Spleen (tissue), 11 donors: ENCODE measurements around the gene PPP1R12B. TPM values are rescaled to one million over a fixed set of nuclear protein-coding genes. Genes with fewer than 3 reads are reported as not detected.
"Not testable (repeated sequence)": the region's sequence is repeated elsewhere in the genome, so short reads cannot be mapped to it uniquely, and the experiment has no call there.

ENCODE experiments used
- DNase-seq: peaks from one replicate; pipeline ENCODE4 v3.0.0-alpha.2; 2020
- H3K27ac ChIP-seq, 8 donors: fragments of 200-600 bp; sonication (generic) in 7 of 8; 1 replicate in 4 of 8; 2 replicates in 4 of 8; pipeline versions ENCODE4 v1.5.0 to v1.8.0; 2016 to 2021; ENCODE audit warnings: inconsistent platforms in 4 of 8, mild to moderate bottlenecking in 4 of 8, moderate library complexity in 1 of 8
- H3K27me3 ChIP-seq, 7 donors: fragments of 200-600 bp; sonication (generic) in 6 of 7; replicated peaks in 1 of 7; 1 replicate in 4 of 7; 2 replicates in 3 of 7; pipeline versions ENCODE4 v1.5.0 to v1.8.0; 2016 to 2021; ENCODE audit warnings: inconsistent platforms in 3 of 7, mild to moderate bottlenecking in 1 of 7
- H3K36me3 ChIP-seq, 6 donors: fragments of 200-600 bp; sonication (generic) in 5 of 6; 1 replicate in 4 of 6; 2 replicates in 2 of 6; pipeline versions ENCODE4 v1.5.0 to v1.8.0; 2016 to 2021; ENCODE audit warnings: inconsistent platforms in 2 of 6
- H3K4me1 ChIP-seq, 6 donors: fragments of 200-600 bp; sonication (generic) in 5 of 6; 1 replicate in 3 of 6; 2 replicates in 3 of 6; pipeline versions ENCODE4 v1.5.0 to v1.8.0; 2016 to 2021; ENCODE audit warnings: inconsistent platforms in 3 of 6
- H3K4me3 ChIP-seq, 8 donors: fragments of 200-600 bp; sonication (generic) in 7 of 8; 1 replicate in 4 of 8; 2 replicates in 4 of 8; pipeline versions ENCODE4 v1.5.0 to v1.8.0; 2016 to 2021; ENCODE audit warnings: inconsistent platforms in 4 of 8, mild to moderate bottlenecking in 4 of 8, moderate library complexity in 2 of 8
- H3K9me3 ChIP-seq, 8 donors: fragments of 200-600 bp; sonication (generic) in 7 of 8; 1 replicate in 4 of 8; 2 replicates in 4 of 8; pipeline versions ENCODE4 v1.5.0 to v1.8.0; 2016 to 2021; ENCODE audit warnings: inconsistent platforms in 4 of 8
- CTCF ChIP-seq, 11 experiments: fragments of 200-600 bp in 7 of 11; fragments of 450-650 bp in 4 of 11; sonication (generic) in 4 of 11; IDR thresholded peaks in 8 of 11; conservative IDR thresholded peaks in 3 of 11; 1 replicate in 7 of 11; 2 replicates in 4 of 11; pipeline versions ENCODE4 v1.4.0 to v1.8.0; 2016 to 2021; ENCODE audit warnings: antibody characterized with exemption in 11 of 11, inconsistent platforms in 4 of 11, mild to moderate bottlenecking in 1 of 11
- POLR2A ChIP-seq, 3 donors: fragments of 450-650 bp; IDR thresholded peaks; one replicate each; pipeline ENCODE4 v1.5.1; 2017; ENCODE audit warnings: antibody characterized with exemption in 3 of 3, mild to moderate bottlenecking in 1 of 3
- POLR2AphosphoS5 ChIP-seq, 3 donors: sonication (generic); formaldehyde crosslinking; IDR thresholded peaks; one replicate each; pipeline ENCODE4 v1.5.1; 2017; ENCODE audit warnings: antibody characterized with exemption in 3 of 3
- WGBS, 5 donors: extraction: QIAGEN DNeasy Blood & Tissue Kit in 3 of 5; methylation state at CpG; one replicate each; pipeline versions ENCODE4 v1.1.5 to v1.1.7; 2013 to 2018; 5-methylcytosine and 5-hydroxymethylcytosine counted together
- intact Hi-C: fragments of 100-400 bp; cut with DNase I; formaldehyde crosslinking; loops from one replicate; pipeline ENCODE4 v1.15.0; 2023; ENCODE audit warnings: low total_unique reads
- polyA plus RNA-seq, 3 donors: library from polyadenylated mRNA; stranded (reverse); fragments of 200-250 nt; gene quantifications; one replicate each; pipeline ENCODE4 v1.2.1, GENCODE V29; 2013
- total RNA-seq, 7 donors: library from RNA; depleted of rRNA in 3 of 7; stranded (reverse); fragments of >200 nt in 3 of 7; fragmentation: NEBNext Ultra II Directional in 4 of 7; extraction: Animal tissue kit (Norgen Biotek cat#: 25700) in 4 of 7; gene quantifications; one replicate each; pipeline versions ENCODE4 v1.1.0 to v1.2.1, GENCODE V29; 2016 to 2021
- donor health status: healthy with polysubstance abuse.
- donor health status: DM: no; HTN: no; CAD: no; lungs with moderate emphysema.
- donor health status: DM: no; HTN: no; CAD: no.
- donor health status: Bipolar disorder and iron deficiency.
- donor health status: healthy.
- donor health status: DM: no; HTN: no; CAD: no.
- donor health status: DM: yes; HTN: yes; CAD: no.

Gene PPP1R12B
- total and polyA plus RNA-seq, 10 donors: 2.4 to 124 (median 73.7) TPM

- Histone ChIP-seq H3K9me3 (no peaks in the 10 kb centered on the region), H3K36me3 (no peaks in the 10 kb centered on the region), H3K4me1 (peaks cover 6 to 43% (median 17%) of the 10 kb centered on the region in 6 donors), H3K4me3 (no peak overlapping the region), H3K27ac (no peak overlapping the region), H3K27me3 (peaks cover 0 to 75% (median 0%) of the 10 kb centered on the region in 7 donors)
- DNase-seq: peak; percentile 15
- TF ChIP-seq POLR2AphosphoS5 (IDR thresholded peaks at IDR 0.05) (no peak), CTCF (IDR thresholded peaks at IDR 0.05 in 8 of 11, conservative IDR thresholded peaks at IDR 0.05 in 3 of 11) (no peak), POLR2A (IDR thresholded peaks at IDR 0.05) (no peak)
- intact Hi-C loops: no loop called here
- whole genome bisulfite sequencing, 5 donors: 75 to 97% (median 91%) methylated on average over 2 to 3 of the region's 3 CpGs
These were observed 272.9 kb downstream of the PPP1R12B start for GRCh38 chr1:202621446-202621845.

GRCh38 chr1:202622388-202622787 lies 273.9 kb downstream of the PPP1R12B start:
- Histone ChIP-seq H3K4me3 (no peak overlapping the region), H3K27me3 (peaks cover 0 to 84% (median 0%) of the 10 kb centered on the region in 7 donors), H3K9me3 (no peaks in the 10 kb centered on the region), H3K36me3 (no peaks in the 10 kb centered on the region), H3K4me1 (peaks cover 0 to 43% (median 19%) of the 10 kb centered on the region in 6 donors), H3K27ac (no peak overlapping the region)
- intact Hi-C loops: no loop called here
- DNase-seq: peak; percentile 19
- WGBS, 5 donors: 93 to 95% (median 94%) methylated on average over 8 of the region's 8 CpGs
- TF ChIP-seq POLR2AphosphoS5 (IDR thresholded peaks at IDR 0.05) (no peak), POLR2A (IDR thresholded peaks at IDR 0.05) (no peak), CTCF (IDR thresholded peaks at IDR 0.05 in 8 of 11, conservative IDR thresholded peaks at IDR 0.05 in 3 of 11) (no peak)

- H3K9me3 ChIP-seq: no peaks in the 10 kb centered on the region
- WGBS, 5 donors: 53 to 83% (median 70%) methylated on average over 7 of the region's 7 CpGs; no CpG with 5 or more reads in 1 of the 5 donors
- peaks cover 0 to 43% (median 26%) of the 10 kb centered on the region in 6 donors for H3K4me1 ChIP-seq
- H3K36me3 ChIP-seq: no peaks in the 10 kb centered on the region
- no peak for TF ChIP-seq POLR2AphosphoS5 (IDR thresholded peaks at IDR 0.05)
- DNase-seq: peak; percentile 67
- no peak overlapping the region for H3K4me3 ChIP-seq
- no peak overlapping the region for H3K27ac ChIP-seq
- H3K27me3 ChIP-seq: peaks cover 0 to 87% (median 0%) of the 10 kb centered on the region in 7 donors
- intact Hi-C loops: no loop called here
These were observed 274.6 kb downstream of the PPP1R12B start for GRCh38 chr1:202623075-202623474.

GRCh38 chr1:202623476-202623875 lies 275.0 kb downstream of the PPP1R12B start:
- H3K27ac ChIP-seq, H3K9me3 ChIP-seq, H3K4me3 ChIP-seq, H3K36me3 ChIP-seq, intact Hi-C loops: not testable (repeated sequence)
- Histone ChIP-seq H3K4me1 (peaks cover 2 to 43% (median 30%) of the 10 kb centered on the region in 6 donors), H3K27me3 (peaks cover 0 to 87% (median 0%) of the 10 kb centered on the region in 7 donors)
- DNase-seq: peak; percentile 61
- WGBS, 5 donors: 60 to 74% (median 72%) methylated on average over 9 to 12 of the region's 12 CpGs

GRCh38 chr1:202624088-202624780 lies 275.7 kb downstream of the PPP1R12B start:
- peaks cover 0 to 82% (median 0%) of the 10 kb centered on the region in 7 donors for H3K27me3 ChIP-seq

More at GRCh38 chr1:202624088-202624780, 275.7 kb downstream of the PPP1R12B start:
- Histone ChIP-seq H3K4me1 (peaks cover 9 to 43% (median 36%) of the 10 kb centered on the region in 6 donors), H3K4me3 (no peak overlapping the region), H3K36me3 (no peaks in the 10 kb centered on the region), H3K27ac (no peak overlapping the region), H3K9me3 (no peaks in the 10 kb centered on the region)
- intact Hi-C loops: no loop called here
- TF ChIP-seq POLR2A (IDR thresholded peaks at IDR 0.05) (no peak), CTCF (IDR thresholded peaks at IDR 0.05 in 8 of 11, conservative IDR thresholded peaks at IDR 0.05 in 3 of 11) (no peak)
- WGBS, 5 donors: 87 to 92% (median 91%) methylated on average over 7 of the region's 7 CpGs
- peak; percentile 35 for DNase-seq
